SKM-1 (cell line): ENCODE measurements around the gene GOLGA3.
"Not testable (repeated sequence)": the region's sequence is repeated elsewhere in the genome, so short reads cannot be mapped to it uniquely, and the experiment has no call there.

Source experiments
- DNase-seq: peaks from one replicate; lab custom pipeline; 2025; ENCODE audit not compliant: unreplicated experiment; lab: John Stamatoyannopoulos, UW

GOLGA3 gene, protein sequence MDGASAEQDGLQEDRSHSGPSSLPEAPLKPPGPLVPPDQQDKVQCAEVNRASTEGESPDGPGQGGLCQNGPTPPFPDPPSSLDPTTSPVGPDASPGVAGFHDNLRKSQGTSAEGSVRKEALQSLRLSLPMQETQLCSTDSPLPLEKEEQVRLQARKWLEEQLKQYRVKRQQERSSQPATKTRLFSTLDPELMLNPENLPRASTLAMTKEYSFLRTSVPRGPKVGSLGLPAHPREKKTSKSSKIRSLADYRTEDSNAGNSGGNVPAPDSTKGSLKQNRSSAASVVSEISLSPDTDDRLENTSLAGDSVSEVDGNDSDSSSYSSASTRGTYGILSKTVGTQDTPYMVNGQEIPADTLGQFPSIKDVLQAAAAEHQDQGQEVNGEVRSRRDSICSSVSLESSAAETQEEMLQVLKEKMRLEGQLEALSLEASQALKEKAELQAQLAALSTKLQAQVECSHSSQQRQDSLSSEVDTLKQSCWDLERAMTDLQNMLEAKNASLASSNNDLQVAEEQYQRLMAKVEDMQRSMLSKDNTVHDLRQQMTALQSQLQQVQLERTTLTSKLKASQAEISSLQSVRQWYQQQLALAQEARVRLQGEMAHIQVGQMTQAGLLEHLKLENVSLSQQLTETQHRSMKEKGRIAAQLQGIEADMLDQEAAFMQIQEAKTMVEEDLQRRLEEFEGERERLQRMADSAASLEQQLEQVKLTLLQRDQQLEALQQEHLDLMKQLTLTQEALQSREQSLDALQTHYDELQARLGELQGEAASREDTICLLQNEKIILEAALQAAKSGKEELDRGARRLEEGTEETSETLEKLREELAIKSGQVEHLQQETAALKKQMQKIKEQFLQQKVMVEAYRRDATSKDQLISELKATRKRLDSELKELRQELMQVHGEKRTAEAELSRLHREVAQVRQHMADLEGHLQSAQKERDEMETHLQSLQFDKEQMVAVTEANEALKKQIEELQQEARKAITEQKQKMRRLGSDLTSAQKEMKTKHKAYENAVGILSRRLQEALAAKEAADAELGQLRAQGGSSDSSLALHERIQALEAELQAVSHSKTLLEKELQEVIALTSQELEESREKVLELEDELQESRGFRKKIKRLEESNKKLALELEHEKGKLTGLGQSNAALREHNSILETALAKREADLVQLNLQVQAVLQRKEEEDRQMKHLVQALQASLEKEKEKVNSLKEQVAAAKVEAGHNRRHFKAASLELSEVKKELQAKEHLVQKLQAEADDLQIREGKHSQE (N-terminal part only)

DNA sequence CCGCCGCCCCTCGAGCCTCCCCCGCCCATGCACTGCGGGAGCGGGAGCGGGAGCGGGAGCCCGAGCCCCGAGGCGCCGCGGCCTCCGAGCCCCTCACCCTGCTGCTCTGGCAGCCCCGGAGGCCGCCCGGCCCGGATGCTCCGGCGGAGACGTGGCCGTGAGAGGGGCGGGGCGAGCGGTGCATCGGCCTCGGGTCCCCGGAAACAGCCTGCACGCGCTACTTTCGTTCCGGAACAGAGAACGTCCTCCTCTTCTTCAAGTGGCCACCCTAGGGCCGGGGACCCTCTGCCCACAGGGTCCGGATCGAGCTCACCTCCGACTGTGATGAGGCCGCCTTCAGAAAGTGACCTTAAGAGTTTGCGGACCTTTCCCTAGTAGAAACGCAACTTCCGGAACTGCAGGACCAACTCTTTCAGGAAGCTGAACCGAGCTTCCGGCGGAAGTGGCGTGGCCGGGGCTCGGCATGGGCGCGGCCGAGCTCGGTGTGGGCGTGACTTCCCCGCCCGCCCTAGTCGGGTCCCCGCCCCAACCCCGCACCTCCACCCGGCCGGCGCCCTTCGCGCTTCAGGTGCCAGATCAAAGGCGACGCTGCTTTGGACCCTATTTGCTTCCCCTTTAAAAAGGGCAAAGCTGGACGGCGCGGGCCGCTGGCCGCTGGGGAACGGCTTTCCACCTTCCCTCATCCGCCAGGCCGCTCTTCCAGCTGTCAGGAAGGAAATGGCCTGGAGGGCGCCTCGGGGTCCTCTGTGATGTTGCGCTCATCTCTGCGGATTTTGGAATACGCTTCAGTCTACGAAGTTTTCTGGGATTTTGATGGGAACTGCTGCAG lies at the start of gene GOLGA3:
Gene GOLGA3, minus strand, starts transcription at position 164 of the 829 bp plus-strand sequence. CDS start 6,741 bp downstream, outside the sequence.
- peak; percentile 24 for DNase-seq

DNA sequence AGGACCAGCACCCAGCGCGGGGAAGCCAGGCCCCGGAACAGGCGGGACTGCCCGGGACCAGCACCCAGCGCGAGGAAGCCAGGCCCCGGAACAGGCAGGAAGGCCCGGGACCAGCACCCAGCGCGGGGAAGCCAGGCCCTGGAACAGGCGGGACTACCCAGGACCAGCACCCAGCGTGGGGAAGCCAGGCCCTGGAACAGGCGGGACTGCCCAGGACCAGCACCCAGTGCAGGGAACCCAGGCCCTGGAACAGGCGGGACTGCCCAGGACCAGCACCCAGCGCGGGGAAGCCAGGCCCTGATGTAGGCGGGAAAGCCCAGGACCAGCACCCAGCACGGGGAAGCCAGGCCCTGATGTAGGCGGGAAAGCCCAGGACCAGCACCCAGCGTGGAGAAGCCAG lies 46.0 kb upstream of the GOLGA3 start:
- DNase-seq, result not testable (repeated sequence)

DNA sequence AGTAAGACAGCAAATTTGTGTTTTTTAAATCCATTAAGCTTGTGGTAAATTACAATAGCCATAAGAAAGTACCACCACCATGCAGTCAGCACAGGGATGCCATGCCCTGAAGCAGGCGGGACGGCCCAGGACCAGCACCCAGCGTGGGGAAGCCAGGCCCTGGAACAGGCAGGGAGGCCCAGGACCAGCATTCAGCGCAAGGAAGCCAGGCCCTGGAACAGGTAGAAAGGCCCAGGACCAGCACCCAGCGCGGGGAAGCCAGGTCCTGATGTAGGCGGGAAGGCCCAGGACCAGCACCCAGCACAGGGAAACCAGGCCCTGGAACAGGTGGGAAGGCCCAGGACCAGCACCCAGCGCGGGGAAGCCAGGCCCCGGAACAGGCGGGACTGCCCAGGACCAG lies 45.5 kb upstream of the GOLGA3 start:
- DNase-seq, result no peak

DNA sequence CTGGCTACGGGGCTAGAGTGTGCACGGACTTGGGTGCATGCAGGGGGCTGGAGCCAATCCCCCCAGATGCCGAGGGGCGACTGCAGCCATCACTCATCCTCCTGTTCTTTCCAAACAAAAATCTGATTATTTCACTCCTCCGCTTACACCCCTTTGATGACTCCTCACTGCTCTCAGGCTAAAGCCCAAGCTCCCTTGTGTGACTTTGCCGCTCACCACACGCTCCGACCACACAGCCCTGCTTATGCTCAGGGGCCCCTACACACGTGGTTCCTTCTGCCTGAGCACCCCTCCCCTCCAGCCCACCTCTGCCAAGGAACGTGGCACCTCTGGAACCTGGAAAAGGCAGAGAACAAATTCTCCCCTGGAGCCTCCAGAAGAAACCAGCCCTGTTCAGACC lies 45.1 kb upstream of the GOLGA3 start:
- no peak for DNase-seq

DNA sequence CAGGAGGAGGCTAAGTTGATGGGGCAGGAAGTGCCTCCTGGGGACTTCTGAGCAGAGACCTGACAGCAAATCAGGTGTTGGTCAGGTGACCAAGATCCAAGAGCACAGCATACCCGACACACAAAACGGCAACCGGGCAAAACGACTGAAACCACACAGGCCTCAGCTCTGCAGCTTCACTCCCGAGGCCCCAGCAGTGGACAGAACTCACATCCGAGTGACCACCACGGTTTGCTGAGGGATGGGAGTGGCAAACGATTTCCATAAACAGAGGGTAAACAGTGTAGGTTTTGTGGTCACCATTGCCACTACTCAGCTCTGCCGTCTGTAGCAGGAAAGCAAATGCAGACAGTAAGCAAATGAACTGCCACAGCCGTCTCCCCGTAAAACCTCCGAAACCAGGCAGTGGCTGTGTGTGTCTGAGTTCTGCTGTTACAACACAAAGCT lies 44.3 kb upstream of the GOLGA3 start:
- DNase-seq, result no peak

DNA sequence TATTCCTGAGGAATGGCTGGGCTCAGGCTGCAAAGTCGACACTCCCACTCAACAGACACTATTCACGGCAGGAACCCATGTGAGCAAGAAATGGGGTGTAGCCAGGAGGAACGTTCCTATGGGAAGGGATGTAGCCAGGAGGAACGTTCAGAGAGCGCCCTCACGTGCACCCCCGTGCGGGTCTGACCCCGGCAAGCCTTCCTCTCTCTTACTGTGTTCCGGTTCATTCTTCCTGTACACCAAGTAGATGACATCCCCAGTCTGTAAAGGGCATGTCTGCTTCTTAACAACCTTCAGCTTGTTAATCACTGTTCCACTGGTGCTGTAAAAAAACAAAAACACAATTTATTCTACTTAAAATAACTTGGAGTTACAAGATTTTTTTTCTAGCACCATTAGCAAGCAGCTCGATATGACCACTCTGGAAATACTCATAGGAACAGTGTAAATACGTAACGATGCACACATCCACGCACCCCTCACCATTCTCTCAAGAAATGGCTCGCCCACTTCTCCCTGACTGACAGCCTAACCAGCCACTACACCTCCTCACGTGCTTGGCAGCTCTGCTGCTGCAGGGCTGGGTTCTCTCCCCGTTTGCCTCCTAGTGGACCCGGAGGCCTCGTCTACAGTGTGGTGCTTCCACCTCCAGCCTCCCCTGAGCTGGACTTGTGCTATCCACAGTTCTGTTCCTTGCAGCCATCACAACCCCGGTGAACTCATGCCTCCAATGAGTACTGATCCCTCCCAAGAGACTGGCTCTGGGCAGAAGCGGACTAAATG lies 43.6 kb upstream of the GOLGA3 start:
- DNase-seq, result no peak

DNA sequence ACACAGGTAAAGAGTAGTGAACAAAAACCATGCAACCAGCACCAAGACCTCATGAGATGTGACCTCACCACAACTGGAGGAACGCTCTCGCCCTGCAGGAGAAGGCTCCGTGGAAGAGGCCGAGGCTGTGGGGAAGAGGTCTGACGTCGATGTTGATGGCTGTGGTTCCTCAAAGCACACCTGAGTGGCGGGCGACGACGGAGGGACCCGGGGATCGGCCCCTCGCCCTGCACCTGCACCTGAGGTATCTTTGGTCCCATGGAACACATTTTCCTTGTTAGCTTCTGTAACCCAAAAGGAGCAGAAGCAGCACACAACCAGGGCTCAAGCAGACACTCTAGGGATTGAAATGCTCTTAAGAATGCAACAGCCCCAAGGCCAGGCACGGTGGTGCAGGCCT lies 40.9 kb upstream of the GOLGA3 start:
- no peak for DNase-seq

DNA sequence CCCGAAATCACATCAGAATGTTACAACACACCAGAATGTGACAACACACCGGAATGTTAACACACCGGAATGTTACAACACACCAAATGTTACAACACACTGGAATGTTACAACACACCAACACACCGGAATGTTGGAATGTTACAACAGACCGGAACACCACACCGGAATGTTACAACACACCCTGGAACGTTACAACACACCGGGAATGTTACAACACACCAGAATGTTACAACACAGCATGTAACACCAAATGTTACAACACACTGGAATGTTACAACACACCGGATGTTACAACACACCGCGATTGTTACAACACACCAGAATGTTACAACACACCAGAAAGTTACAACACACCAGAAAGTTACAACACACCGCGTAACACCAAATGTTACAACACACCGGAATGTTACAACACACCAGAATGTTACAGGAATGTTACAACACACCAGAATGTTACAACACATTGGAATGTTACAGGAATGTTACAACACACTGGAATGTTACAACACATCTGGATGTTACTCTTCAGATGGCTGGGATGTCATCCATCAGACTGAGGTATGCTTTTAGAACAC lies 37.7 kb upstream of the GOLGA3 start:
- no peak for DNase-seq

DNA sequence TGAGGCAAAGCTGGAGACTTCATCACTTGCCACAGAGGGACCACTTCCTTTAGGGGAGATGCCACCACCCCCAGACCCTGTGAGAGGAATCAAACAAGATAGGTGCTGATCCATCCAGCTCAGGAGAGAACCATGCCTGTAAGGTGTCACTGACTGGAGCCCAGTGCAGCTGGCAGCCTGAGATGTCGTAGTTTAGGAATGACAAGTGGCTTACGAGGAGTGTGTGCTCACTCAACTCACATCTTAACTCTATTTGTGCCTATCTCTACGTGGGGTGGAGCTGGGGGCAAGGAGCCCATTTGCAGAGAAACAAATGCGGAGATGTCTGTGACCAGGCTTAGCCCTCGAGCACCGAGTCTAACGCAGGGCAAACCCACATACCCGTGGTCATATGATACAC lies 32.9 kb upstream of the GOLGA3 start:
- DNase-seq, result no peak

DNA sequence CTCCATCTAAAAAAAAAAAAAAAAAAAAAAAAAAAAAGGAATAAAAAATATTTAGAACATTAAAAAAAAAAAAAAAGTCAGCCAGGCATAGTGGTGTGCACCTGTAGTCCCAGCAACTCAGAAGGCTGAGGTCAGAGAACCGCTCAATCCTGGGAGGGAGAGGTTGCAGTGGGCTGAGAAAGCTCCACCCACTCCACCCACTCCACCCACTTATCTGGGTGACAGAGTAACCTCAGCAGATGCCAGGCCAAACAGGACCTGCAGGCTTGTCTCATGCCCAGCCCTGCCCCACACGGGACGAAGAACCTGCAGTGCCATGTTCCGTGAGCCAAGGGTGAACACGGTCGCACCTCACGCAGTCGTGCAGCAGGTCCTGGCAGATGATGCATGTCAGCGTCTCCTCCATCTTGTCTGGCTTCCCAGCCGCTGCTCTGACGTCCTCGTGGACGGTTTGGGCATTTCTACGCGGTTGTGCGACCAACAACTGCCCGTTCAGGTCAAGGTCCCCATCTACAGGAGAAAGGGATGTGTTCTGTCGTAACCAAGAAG lies 30.1 kb upstream of the GOLGA3 start:
- DNase-seq, result no peak

DNA sequence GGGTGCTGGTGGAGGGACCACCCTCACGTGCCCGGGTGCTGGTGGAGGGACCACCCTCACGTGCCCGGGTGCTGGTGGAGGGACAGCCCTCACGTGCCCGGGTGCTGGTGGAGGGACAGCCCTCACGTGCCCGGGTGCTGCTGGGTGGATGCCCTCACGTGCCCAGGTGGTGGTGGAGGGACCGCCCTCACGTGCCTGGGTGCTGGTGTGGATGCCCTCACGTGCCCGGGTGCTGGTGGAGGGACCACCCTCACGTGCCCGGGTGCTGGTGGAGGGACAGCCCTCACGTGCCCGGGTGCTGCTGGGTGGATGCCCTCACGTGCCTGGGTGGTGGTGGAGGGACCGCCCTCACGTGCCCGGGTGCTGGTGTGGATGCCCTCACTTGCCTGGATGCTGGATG lies 28.4 kb upstream of the GOLGA3 start:
- not testable (repeated sequence) for DNase-seq

DNA sequence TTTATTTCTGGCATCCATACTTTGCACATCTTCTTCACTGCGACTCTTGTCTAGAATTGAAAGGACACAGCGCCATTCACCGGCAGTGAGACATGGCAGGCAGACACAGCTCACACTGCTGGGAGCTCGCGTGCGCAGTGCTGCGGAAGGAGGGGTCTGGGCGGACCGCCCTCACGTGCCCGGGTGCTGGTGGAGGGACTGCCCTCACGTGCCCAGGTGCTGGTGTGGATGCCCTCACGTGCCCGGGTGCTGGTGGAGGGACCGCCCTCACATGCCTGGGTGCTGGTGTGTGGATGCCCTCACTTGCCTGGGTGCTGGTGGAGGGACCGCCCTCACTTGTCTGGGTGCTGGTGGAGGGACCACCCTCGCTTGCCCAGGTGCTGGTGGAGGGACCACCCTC lies 27.9 kb upstream of the GOLGA3 start:
- DNase-seq, result no peak

DNA sequence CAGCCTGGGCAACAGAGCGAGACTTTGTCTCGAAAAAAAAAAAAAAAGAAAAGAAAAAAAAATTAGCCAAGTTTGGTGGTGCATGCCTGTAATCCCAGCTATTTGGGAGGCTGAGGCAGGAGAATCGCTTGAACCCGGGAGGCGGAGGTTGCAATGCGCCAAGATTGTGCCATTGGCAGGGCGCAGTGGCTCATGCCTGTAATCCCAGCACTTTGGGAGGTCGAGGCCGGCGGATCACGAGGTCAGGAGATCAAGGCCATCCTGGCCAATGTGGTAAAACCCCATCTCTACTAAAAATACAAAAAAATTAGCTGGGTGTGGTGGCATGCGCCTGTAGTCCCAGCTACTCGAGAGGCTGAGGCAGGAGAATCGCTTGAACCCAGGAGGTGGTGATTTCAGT lies 26.5 kb upstream of the GOLGA3 start:
- not testable (repeated sequence) for DNase-seq

DNA sequence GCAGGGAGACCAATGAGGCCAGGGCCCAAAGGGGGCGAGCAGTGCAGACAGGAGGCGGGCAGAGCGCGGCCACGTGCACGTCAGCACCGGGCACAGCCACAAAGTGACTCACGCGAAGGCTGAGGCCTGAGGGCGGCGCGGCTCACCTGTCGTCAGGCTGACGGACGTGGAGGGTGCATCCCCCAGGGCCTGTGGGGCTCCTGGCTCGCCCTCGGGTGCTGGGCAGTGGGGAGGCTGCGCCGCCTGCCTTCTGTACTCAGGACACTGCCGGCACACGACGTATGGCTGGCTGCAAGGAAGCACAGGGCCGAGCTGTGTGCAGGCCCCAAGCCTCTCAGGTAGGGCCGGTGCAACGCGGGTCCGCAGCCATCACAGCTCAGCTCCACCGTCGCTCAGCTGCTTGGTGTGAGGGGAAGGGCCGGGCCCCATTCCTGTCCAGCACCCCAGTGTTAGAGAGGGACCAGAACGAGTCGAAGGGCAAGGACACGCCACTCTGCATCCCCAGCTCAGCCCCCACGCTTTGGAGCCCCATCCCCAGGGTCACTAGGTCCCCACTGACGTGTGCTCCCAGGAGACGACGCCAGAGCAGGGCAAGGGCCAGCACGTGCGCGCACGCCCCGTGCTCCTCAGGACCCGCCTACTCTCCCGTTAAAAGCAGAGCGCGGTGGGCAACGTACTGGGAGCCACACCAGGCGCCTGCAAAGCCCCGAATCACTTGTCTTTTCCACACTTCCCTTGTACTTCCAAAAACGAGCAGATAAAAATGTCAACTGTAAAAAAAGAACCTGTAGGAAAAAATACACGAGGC lies 24.8 kb upstream of the GOLGA3 start:
- DNase-seq, result no peak

DNA sequence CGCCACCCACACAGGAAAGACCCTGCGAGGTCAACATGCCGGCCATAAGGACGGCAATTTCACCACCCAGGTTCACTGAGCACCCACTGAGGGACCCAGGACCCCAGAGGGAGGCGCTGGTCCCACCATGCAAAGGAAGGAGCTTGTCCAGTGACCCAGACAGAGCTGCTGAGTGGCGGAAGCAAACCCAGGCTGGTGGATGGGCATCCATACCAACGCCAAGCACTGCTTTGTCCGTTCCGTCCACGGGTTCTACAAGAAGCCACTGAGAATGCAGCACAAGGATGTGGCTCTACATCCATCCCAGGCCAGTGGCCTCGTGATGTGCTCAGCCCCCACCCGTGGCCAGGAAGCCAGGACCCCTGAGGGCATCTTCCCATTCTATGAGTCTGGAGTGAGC lies 23.8 kb upstream of the GOLGA3 start:
- DNase-seq, result no peak

DNA sequence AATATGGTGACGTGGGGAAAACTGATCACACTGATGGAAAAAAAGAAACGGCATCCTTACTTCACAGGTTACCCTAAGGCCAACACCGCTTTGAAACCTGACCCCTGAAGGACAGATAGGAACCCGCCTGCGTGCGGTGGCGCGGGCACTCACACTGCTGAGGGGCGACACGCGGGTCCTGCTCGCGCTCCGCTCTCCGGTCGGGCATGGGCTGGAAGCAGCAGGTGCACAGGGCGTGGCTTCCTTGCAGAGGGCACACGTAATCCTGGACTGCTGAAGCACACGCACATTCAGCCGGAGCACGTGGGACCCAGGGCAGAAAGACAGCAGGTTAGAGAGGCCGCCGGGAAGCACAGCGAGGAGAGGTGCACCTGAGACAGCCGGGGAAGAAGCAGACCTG lies 22.8 kb upstream of the GOLGA3 start:
- DNase-seq, result no peak

DNA sequence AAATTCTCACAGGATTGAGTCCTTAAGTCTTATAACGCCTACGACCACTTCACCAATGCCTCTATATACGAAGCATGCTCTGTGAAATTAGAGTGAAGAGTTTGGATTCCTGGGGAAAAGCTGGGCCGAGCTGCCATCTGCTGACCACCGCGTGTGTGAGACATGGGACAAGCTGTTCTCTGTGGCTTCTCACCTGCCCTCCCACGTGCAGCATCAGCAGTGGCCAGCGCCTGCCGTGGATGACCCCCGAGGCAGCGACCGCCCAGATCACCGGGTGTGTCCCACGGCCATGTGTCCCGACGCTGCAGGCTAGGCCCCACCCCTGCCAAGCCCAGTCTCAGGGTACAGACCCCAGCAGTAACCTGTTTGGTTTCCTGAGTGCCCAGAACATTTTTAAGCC lies 21.6 kb upstream of the GOLGA3 start:
- no peak for DNase-seq

DNA sequence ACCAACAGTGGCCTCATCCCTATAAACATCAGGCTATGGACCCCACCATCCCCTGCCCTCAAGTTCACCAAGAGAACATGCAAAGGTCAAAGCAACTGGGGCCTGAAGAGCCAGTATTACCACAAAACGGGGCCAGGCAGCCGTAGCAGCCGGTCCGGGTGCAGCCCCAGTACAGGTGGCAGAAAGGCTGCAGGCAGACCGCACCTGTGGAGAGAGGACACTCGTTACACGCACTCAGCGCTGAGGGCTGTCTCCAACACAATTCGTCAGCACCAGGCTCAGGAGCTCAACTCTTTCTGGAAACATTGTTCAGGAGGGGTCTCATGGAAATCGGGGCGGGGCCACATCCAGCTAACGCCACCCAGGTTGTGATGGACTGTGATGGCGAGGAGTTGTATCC lies 19.9 kb upstream of the GOLGA3 start:
- DNase-seq, result no peak
